Fibroblast of mammary gland (primary cell): ENCODE measurements around the gene MESP2.

Experiments used
- DNase-seq: peaks from one replicate; pipeline ENCODE4 v3.0.0-alpha.2; 2010; ENCODE audit warnings: low read depth
- H3K4me3 ChIP-seq: 2 replicates; pipeline ENCODE4 v1.5.1; 2011; ENCODE audit warnings: low read depth, mild to moderate bottlenecking, low read length, moderate library complexity; ENCODE audit not compliant: control insufficient read depth
- CTCF ChIP-seq: conservative IDR thresholded peaks from 2 replicates; pipeline ENCODE4 v1.5.1; 2011; ENCODE audit warnings: low read depth, low read length, inconsistent platforms; ENCODE audit not compliant: control insufficient read depth, insufficient read depth

MESP2 gene

GRCh38 chr15:89809787-89810148 is 33.6 kb downstream of the MESP2 start:
- no peak for TF ChIP-seq CTCF
- DNase-seq = no peak
- no peak overlapping the region for H3K4me3 ChIP-seq

DNA sequence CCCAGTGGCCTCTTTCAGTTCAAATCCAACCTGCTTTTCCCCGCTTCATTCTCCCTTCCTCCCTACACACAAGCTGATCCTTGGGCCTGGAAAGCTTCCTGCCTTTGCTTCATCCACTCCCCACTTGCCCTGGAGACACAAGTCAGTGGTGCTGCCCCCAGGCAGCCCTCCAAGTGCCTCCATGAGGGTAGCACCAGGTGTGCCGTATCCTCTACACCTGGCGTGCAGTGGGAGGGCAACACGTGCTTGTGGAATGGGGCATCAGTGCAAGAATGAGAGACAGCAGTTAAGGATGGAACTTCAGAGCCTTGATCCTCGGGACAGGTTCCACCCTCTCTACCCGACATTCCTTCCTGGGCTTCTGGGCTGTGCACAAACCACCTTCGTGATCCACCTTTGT is 34.7 kb downstream of the MESP2 start:
- TF ChIP-seq CTCF = no peak
- no peak for DNase-seq
- no peak overlapping the region for H3K4me3 ChIP-seq

DNA sequence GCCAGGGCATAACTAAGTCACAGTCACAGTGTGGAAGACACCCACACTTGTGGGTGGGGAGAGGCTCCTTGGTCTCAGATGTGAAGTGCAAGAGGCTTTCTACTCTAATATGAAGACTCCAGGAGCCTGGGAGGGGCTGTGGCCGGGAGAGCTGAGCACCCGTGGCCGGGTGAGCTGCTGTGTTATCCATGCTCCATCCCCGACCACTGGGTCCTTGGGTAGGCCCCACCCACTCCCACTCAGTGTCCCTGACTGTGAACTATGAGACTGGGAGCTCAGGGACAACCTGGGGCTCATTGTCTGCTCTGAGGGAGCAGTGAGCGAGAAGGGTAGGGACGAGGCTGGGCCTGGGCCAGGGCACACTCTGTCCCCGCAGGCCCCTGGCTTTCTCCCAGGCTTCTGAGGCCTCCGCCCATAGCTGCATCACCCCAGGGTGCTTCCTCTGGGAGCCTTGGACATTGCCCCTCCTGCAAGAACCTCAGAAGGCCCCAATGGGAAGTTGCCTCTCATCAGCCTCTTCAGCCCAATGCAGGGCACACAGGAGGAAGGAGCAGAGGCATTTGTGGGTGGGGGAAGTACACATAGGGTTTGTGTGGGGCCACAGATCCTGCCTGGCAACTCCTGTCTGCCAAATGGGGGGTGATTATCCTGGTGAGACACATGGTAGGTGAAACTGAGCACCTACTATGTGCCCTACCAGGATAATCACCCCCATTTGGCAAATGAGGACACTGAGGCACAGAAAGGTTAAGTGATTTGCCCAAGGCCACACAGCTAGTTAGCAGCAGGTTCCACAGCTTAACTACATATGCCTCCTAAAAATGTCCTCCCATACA is 36.1 kb downstream of the MESP2 start:
- peak; percentile 87 for DNase-seq
- peak overlapping the region; percentile 89 for H3K4me3 ChIP-seq
- TF ChIP-seq CTCF = no peak

DNA sequence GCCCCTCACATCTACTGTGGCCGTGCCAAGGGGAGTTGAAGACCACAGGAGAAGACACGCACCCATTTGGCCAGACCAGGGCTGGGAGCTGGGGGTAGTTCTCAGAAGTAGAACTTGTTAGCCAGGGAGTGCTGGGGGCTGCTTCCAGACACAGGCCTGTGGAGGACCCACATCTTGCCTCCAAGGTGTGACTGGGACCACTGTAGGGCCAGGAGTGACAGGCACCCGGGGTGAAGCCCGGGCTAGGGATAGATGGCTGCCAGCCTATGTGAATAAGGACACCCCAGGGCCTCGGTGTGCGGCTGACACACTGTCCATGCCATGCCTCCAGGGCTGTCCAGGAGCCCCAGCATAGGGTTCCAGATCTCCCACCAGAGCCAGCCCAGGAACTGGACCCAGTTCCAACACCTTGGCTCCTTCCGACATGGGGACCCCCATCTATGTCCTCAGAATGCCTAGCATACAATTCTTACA is 36.8 kb downstream of the MESP2 start:
- DNase-seq = no peak
- TF ChIP-seq CTCF = no peak
- peak overlapping the region; percentile 89 for H3K4me3 ChIP-seq

DNA sequence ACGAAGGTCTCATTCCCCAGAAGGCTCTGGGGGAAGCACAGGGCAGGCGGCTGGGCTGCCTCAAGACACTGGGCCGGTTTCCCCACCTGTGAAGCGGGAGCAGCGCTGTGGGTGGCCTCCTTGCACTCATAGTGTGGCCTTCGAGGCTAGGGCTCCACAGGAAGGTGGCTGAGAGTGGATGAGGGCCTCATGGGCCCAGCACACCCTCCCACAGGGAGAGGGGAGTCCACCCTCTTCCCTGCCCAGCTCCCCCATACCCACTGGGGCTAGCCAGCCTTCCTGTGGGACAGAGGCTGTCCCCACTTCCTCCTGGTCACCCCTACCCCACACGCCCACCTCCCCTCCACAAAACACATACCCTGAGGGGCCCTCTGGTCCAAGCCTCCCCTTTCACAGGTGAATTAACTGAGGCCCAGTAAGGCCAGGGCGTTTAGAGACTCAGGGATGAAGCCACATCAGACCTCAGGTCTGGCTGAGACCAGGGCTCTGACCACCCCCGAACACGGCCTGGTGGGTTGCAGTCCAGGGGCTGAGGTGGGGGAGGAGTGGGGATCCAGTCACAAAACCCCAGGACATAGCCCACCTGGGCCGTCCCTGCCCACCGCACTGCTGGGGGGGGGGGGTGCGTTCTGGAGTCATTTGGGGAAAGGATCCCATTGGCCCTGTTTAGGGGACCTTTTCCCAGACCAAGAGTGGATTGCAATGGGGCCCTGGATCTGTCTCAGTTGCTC is 37.4 kb downstream of the MESP2 start:
- DNase-seq = no peak
- TF ChIP-seq CTCF = no peak
- peak overlapping the region; percentile 89 for H3K4me3 ChIP-seq

GRCh38 chr15:89814112-89814742 is 38.1 kb downstream of the MESP2 start:
- H3K4me3 ChIP-seq = peak overlapping the region; percentile 89
- no peak for DNase-seq
- no peak for TF ChIP-seq CTCF
